Mesenchymal stem cell (in vitro differentiated cells and primary cell): ENCODE measurements around the gene S100A13.

Experiments used
- DNase-seq: peaks from one replicate; pipeline ENCODE4 v3.0.0-alpha.2; 2013
- H2AFZ ChIP-seq: one replicate; pipeline ENCODE4 v1.6.1; 2013; ENCODE audit warnings: low read depth, mild to moderate bottlenecking, control low read depth, inconsistent platforms, low read length, moderate library complexity
- H2AK5ac ChIP-seq: 2 replicates; pipeline ENCODE4 v1.6.1; 2013; ENCODE audit warnings: low read length, moderate library complexity, mild to moderate bottlenecking, inconsistent platforms; ENCODE audit not compliant: severe bottlenecking
- H2BK120ac ChIP-seq: one replicate; pipeline ENCODE4 v1.6.1; 2013; ENCODE audit warnings: low read depth, mild to moderate bottlenecking, inconsistent platforms, low read length, moderate library complexity
- H2BK12ac ChIP-seq, 2 experiments: one replicate each; pipeline ENCODE4 v1.6.1; 2013; ENCODE audit warnings: inconsistent platforms in 2 of 2, low read length in 2 of 2, mild to moderate bottlenecking in 2 of 2, moderate library complexity in 2 of 2, control low read depth in 1 of 2
- H2BK15ac ChIP-seq: one replicate; pipeline ENCODE4 v1.6.1; 2013; ENCODE audit warnings: mild to moderate bottlenecking, low read depth, inconsistent platforms; ENCODE audit not compliant: poor library complexity, severe bottlenecking
- H2BK5ac ChIP-seq: 2 replicates; pipeline ENCODE4 v1.6.1; 2013; ENCODE audit warnings: low read depth, mild to moderate bottlenecking, low read length, control low read depth, inconsistent platforms; ENCODE audit not compliant: poor library complexity, severe bottlenecking
- H3K14ac ChIP-seq, 2 experiments: one replicate each; pipeline ENCODE4 v1.6.1; 2013; ENCODE audit warnings: inconsistent platforms in 2 of 2, low read length in 2 of 2, control low read depth in 1 of 2, mild to moderate bottlenecking in 1 of 2, moderate library complexity in 1 of 2
- H3K18ac ChIP-seq, 2 experiments: one replicate each; pipeline ENCODE4 v1.6.1; 2013; ENCODE audit warnings: inconsistent platforms in 2 of 2, low read length in 2 of 2, control low read depth in 1 of 2, low read depth in 1 of 2, mild to moderate bottlenecking in 1 of 2
- H3K23ac ChIP-seq, 2 experiments: one replicate each; pipeline ENCODE4 v1.6.1; 2013; ENCODE audit warnings: inconsistent platforms in 2 of 2, low read length in 2 of 2, mild to moderate bottlenecking in 2 of 2, moderate library complexity in 2 of 2, control low read depth in 1 of 2
- H3K27ac ChIP-seq: 2 replicates; pipeline ENCODE4 v1.5.1; 2013; ENCODE audit warnings: mild to moderate bottlenecking, moderate library complexity, low read length, control low read depth, inconsistent platforms; ENCODE audit not compliant: poor library complexity, severe bottlenecking
- H3K27me3 ChIP-seq, 2 experiments: 2 replicates each; pipeline versions ENCODE4 v1.6.1 to v1.7.0; 2013; ENCODE audit warnings: low read length in 2 of 2, mild to moderate bottlenecking in 2 of 2, moderate library complexity in 2 of 2, control low read depth in 1 of 2, inconsistent platforms in 1 of 2; ENCODE audit not compliant: control insufficient read depth in 1 of 2, insufficient read depth in 1 of 2
- H3K36me3 ChIP-seq, 2 experiments: 2 replicates each; pipeline versions ENCODE4 v1.6.1 to v1.7.0; 2013; ENCODE audit warnings: low read length in 2 of 2, control low read depth in 1 of 2, inconsistent platforms in 1 of 2, low read depth in 1 of 2, mild to moderate bottlenecking in 1 of 2; ENCODE audit not compliant: insufficient read depth in 2 of 2, control insufficient read depth in 1 of 2
- H3K4ac ChIP-seq, 2 experiments: one replicate each; pipeline ENCODE4 v1.6.1; 2013; ENCODE audit warnings: inconsistent platforms in 2 of 2, low read length in 2 of 2, mild to moderate bottlenecking in 2 of 2, moderate library complexity in 2 of 2, control low read depth in 1 of 2, low read depth in 1 of 2
- H3K4me1 ChIP-seq: 2 replicates; pipeline ENCODE4 v1.6.1; 2013; ENCODE audit warnings: low read depth, low read length, control low read depth; ENCODE audit not compliant: control insufficient read depth, insufficient read depth
- H3K4me2 ChIP-seq: 2 replicates; pipeline ENCODE4 v1.6.1; 2013; ENCODE audit warnings: low read length, mild to moderate bottlenecking, inconsistent platforms; ENCODE audit not compliant: poor library complexity, severe bottlenecking
- H3K4me3 ChIP-seq, 2 experiments: 2 replicates each; pipeline versions ENCODE4 v1.5.1 to v1.7.0; 2013; ENCODE audit warnings: low read length in 2 of 2, mild to moderate bottlenecking in 2 of 2, control low read depth in 1 of 2, low read depth in 1 of 2; ENCODE audit not compliant: insufficient read depth in 1 of 2
- H3K79me1 ChIP-seq: replicated peaks from 2 replicates; pipeline ENCODE4 v1.6.1; 2013; ENCODE audit warnings: mild to moderate bottlenecking, control low read depth, low read length, inconsistent platforms; ENCODE audit not compliant: poor library complexity, severe bottlenecking
- H3K9ac ChIP-seq: 2 replicates; pipeline ENCODE4 v1.7.0; 2013; ENCODE audit warnings: mild to moderate bottlenecking, low read length, moderate library complexity
- H3K9me3 ChIP-seq: 2 replicates; pipeline ENCODE4 v1.7.0; 2013; ENCODE audit warnings: mild to moderate bottlenecking, low read length; ENCODE audit not compliant: control insufficient read depth
- H4K8ac ChIP-seq: one replicate; pipeline ENCODE4 v1.6.1; 2013; ENCODE audit warnings: inconsistent platforms, mild to moderate bottlenecking, low read length, moderate library complexity
- H4K91ac ChIP-seq: one replicate; pipeline ENCODE4 v1.6.1; 2013; ENCODE audit warnings: mild to moderate bottlenecking, low read length, inconsistent platforms
- WGBS: methylation state at CpG from one replicate; pipeline ENCODE4 v1.1.7; 2013; ENCODE audit warnings: mixed read lengths; 5-methylcytosine and 5-hydroxymethylcytosine counted together

Gene S100A13

DNA sequence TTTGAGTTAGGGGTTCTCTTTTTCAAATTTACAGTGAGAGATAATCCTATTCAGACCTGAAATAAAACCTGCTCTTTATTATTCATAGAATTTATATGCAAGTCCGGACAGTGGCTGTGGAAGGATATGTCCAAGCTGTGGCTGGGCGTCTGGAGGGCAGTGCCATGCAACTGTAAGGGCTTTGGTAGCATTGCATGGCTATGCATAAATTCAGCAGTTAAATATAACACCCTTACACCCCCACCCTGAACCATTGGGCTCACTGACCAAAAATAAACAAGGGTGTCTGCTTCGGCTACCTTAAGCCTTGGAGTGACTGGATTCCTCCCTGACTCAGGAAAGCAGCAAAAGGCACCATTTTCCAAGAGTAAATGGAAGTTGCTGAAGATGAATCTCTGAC lies 12.0 kb upstream of the S100A13 start:
- H3K9ac ChIP-seq, result no peak overlapping the region
- H2BK5ac ChIP-seq, result no peak overlapping the region
- no peak for DNase-seq
- H4K8ac ChIP-seq, result no peak overlapping the region
- H4K91ac ChIP-seq, result no peak overlapping the region
- 86% methylated on average over 3 of the region's 3 CpGs for WGBS
- no peak overlapping the region for H3K18ac ChIP-seq
- H3K4ac ChIP-seq, result no peak overlapping the region
- no peak overlapping the region for H2BK12ac ChIP-seq
- H3K36me3 ChIP-seq, result peaks cover 47 to 84% of the 10 kb centered on the region in 2 experiments
- peaks cover 5% of the 10 kb centered on the region for H3K4me1 ChIP-seq
- no peak overlapping the region for H3K23ac ChIP-seq
- H2AK5ac ChIP-seq, result no peak overlapping the region
- H3K27me3 ChIP-seq, result no peaks in the 10 kb centered on the region
- no peak overlapping the region for H3K4me2 ChIP-seq
- no peak overlapping the region for H2BK15ac ChIP-seq
- H3K9me3 ChIP-seq, result no peaks in the 10 kb centered on the region
- no peak overlapping the region for H2BK120ac ChIP-seq
- H3K79me1 ChIP-seq, result peaks cover 16% of the 10 kb centered on the region
- H3K27ac ChIP-seq, result no peak overlapping the region
- no peak overlapping the region for H3K4me3 ChIP-seq
- no peak overlapping the region for H2AFZ ChIP-seq
- H3K14ac ChIP-seq, result no peak overlapping the region

DNA sequence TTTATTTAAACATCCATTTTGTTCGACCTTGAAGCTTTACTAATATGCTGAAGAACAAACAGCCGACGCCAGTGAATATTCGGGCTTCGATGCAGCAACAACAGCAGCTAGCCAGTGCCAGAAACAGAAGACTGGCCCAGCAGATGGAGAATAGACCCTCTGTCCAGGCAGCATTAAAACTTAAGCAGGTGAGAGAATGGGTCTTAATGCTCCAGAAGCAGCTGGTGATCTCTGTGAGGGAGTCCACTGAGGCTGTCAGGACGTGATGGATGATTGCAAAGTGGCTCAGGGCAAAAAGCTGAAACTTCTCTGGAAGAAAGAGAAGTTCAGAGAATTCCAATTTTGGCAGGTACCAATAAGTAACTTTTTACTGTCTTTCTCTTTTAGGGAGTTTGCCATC lies 11.0 kb upstream of the S100A13 start:
- peak overlapping the region; percentile 65 for H3K9ac ChIP-seq
- H3K4ac ChIP-seq, result no peak overlapping the region
- H3K4me2 ChIP-seq, result no peak overlapping the region
- no peaks in the 10 kb centered on the region for H3K27me3 ChIP-seq
- no peak for DNase-seq
- peaks cover 9% of the 10 kb centered on the region for H3K4me1 ChIP-seq
- WGBS, result 96% methylated on average over 6 of the region's 6 CpGs
- H3K79me1 ChIP-seq, result peaks cover 16% of the 10 kb centered on the region
- H3K9me3 ChIP-seq, result no peaks in the 10 kb centered on the region
- H2AFZ ChIP-seq, result no peak overlapping the region
- H3K23ac ChIP-seq, result no peak overlapping the region
- H2BK120ac ChIP-seq, result no peak overlapping the region
- H3K27ac ChIP-seq, result no peak overlapping the region
- H3K14ac ChIP-seq, result no peak overlapping the region
- no peak overlapping the region for H3K4me3 ChIP-seq
- no peak overlapping the region for H3K18ac ChIP-seq
- H4K91ac ChIP-seq, result no peak overlapping the region
- no peak overlapping the region for H4K8ac ChIP-seq
- no peak overlapping the region for H2BK5ac ChIP-seq
- peaks cover 47 to 74% of the 10 kb centered on the region in 2 experiments for H3K36me3 ChIP-seq
- H2AK5ac ChIP-seq, result no peak overlapping the region
- H2BK12ac ChIP-seq, result no peak overlapping the region
- no peak overlapping the region for H2BK15ac ChIP-seq

- H3K4me2 ChIP-seq, result no peak overlapping the region
- H2BK120ac ChIP-seq, result no peak overlapping the region
- H3K27ac ChIP-seq, result no peak overlapping the region
- H2BK5ac ChIP-seq, result no peak overlapping the region
- H3K9me3 ChIP-seq, result no peaks in the 10 kb centered on the region
- no peak overlapping the region for H2AK5ac ChIP-seq
- no peak overlapping the region for H2AFZ ChIP-seq
- H3K9ac ChIP-seq, result no peak overlapping the region
- DNase-seq, result no peak
- H3K14ac ChIP-seq, result no peak overlapping the region
- H3K36me3 ChIP-seq, result peaks cover 37 to 61% of the 10 kb centered on the region in 2 experiments
- peak overlapping the region in 1 of 2 experiments; percentile 98 for H3K4me3 ChIP-seq
- H3K4me1 ChIP-seq, result peaks cover 9% of the 10 kb centered on the region
- H3K23ac ChIP-seq, result no peak overlapping the region
- no peak overlapping the region for H4K8ac ChIP-seq
- H4K91ac ChIP-seq, result no peak overlapping the region
- H2BK12ac ChIP-seq, result no peak overlapping the region
- no peak overlapping the region for H3K18ac ChIP-seq
- peaks cover 9% of the 10 kb centered on the region for H3K79me1 ChIP-seq
- H2BK15ac ChIP-seq, result no peak overlapping the region
- no peak overlapping the region for H3K4ac ChIP-seq
- WGBS, result 91% methylated on average over 9 of the region's 9 CpGs
- H3K27me3 ChIP-seq, result no peaks in the 10 kb centered on the region
Observed at GRCh38 chr1:153636312-153636711, 9.0 kb upstream of the S100A13 start.

DNA sequence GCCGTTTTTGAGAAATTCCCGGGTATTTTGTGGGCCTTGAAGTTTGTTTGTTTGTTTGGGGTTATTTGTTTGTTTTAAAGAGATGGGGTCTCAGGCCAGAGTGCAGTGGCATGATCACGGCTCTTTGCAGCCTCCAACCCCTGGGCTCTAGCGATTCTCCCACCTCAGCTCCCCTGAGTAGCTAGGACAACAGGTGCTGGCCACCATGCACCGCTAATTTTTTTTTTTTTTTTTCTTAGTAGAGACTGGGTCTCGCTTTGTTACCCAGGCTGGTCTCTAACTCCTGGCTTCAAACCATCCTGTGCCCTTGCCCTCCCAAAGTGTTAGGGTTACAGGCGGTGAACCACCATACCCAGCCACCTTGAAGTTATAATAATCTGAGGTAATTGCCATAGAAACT lies 8.6 kb upstream of the S100A13 start:
- DNase-seq, result no peak

More for the DNA sequence above, 8.6 kb upstream of the S100A13 start:
- Histone ChIP-seq H2BK5ac (no peak overlapping the region), H2BK120ac (no peak overlapping the region), H3K27ac (no peak overlapping the region), H3K4me3 (peak overlapping the region in 1 of 2 experiments; percentile 98), H3K36me3 (peaks cover 37 to 58% of the 10 kb centered on the region in 2 experiments), H3K23ac (no peak overlapping the region), H2AK5ac (no peak overlapping the region), H3K79me1 (peaks cover 9% of the 10 kb centered on the region), H3K9ac (peak overlapping the region; percentile 100), H3K9me3 (no peaks in the 10 kb centered on the region), H4K8ac (no peak overlapping the region), H3K4me2 (peak overlapping the region; percentile 25), H3K18ac (no peak overlapping the region), H3K4ac (no peak overlapping the region), H3K27me3 (no peaks in the 10 kb centered on the region), H3K4me1 (peaks cover 9% of the 10 kb centered on the region), H2AFZ (no peak overlapping the region), H2BK12ac (no peak overlapping the region), H4K91ac (no peak overlapping the region), H2BK15ac (no peak overlapping the region), H3K14ac (no peak overlapping the region)
- WGBS, result 84% methylated on average over 5 of the region's 7 CpGs
